Measurements from ENCODE around the gene TBC1D24. TPM values are rescaled to one million over a fixed set of nuclear protein-coding genes. Genes with fewer than 3 reads are reported as not detected.
A peak's percentile ranks its signal among the peaks of the same experiment; 100 is the strongest.

The TBC1D24 gene
- total RNA-seq, 1 experiment from 2014 or later = 24.6 TPM

- Histone ChIP-seq H4K20me1 (ENCODE audit: insufficient read depth) (no peaks in the 10 kb centered on the region), H2AFZ (ENCODE audit: low read depth, low read length, poor library complexity, severe bottlenecking) (no peak overlapping the region), H3K4me1 (ENCODE audit: control insufficient read depth in 1 of 2, insufficient read depth in 2 of 2, low read length in 2 of 2) (peaks cover 6 to 34% of the 10 kb centered on the region in 2 experiments; a peak in 3 of 4 replicates), H3K9me3 (ENCODE audit: control insufficient read depth in 1 of 2, insufficient read depth in 1 of 2, low read depth in 1 of 2, low read length in 2 of 2) (no peaks in the 10 kb centered on the region), H3K9me2 (ENCODE audit: insufficient read depth) (no peaks in the 10 kb centered on the region), H3K36me3 (ENCODE audit: control insufficient read depth in 1 of 2, insufficient read depth in 2 of 2, low read length in 2 of 2) (peaks cover 35 to 48% of the 10 kb centered on the region in 2 experiments), H3K4me3 (replicated peaks in 1 of 2; ENCODE audit: low read depth in 1 of 2, low read length in 2 of 2) (no peak overlapping the region), H3K79me2 (ENCODE audit: insufficient read depth, low read length) (peaks cover 7% of the 10 kb centered on the region; the same call in 1 of the 2 replicates), H3K9ac (ENCODE audit: low read length) (no peak overlapping the region), H3K27me3 (ENCODE audit: insufficient read depth, low read length) (no peaks in the 10 kb centered on the region), H3K27ac (ENCODE audit: low read depth, low read length) (no peak overlapping the region), H3K4me2 (ENCODE audit: low read length) (no peak overlapping the region)
- CTCF ChIA-PET = no interaction called here
- no TSS peak for BruUV-seq (replicated peaks)
- ATAC-seq = no peak
- POLR2A ChIA-PET = no interaction called here
- 0 out of 2 replicates have a peak, but pooled peaks have one; percentile 22 for TF ChIP-seq POLR2AphosphoS5 (IDR thresholded peaks at IDR 0.05; ENCODE audit: low read depth, low read length)
- TF ChIP-seq EZH2 (IDR thresholded peaks at IDR 0.05) = no peak
- no peak for DNase-seq (ENCODE audit: low read depth, low spot score)
- RAD21 ChIA-PET (ENCODE audit: low non-redundant PET in 1 of 2, low total read pairs in 2 of 2, uncharacterized antibody in 2 of 2, unreplicated experiment in 2 of 2) = no interaction called here
- intact Hi-C loops (cut with micrococcal nuclease) = no loop called here
Observed at GRCh38 chr16:2456551-2457153, 18.3 kb upstream of the TBC1D24 start.

GRCh38 chr16:2457267-2457666 is 17.7 kb upstream of the TBC1D24 start:
- ATAC-seq (no peak), DNase-seq (ENCODE audit: low read depth, low spot score) (no peak)
- TF ChIP-seq ELF1 (IDR thresholded peaks at IDR 0.05; ENCODE audit: borderline replicate concordance, low read depth) (no peak), POLR2AphosphoS5 (IDR thresholded peaks at IDR 0.05; ENCODE audit: low read depth, low read length) (peak; percentile 23; the same call in 1 of the 2 replicates)
- Histone ChIP-seq H4K20me1 (ENCODE audit: insufficient read depth) (no peaks in the 10 kb centered on the region), H2AFZ (ENCODE audit: low read depth, low read length, poor library complexity, severe bottlenecking) (no peak overlapping the region), H3K9ac (ENCODE audit: low read length) (no peak overlapping the region), H3K79me2 (ENCODE audit: insufficient read depth, low read length) (peaks cover 7% of the 10 kb centered on the region; the same call in 1 of the 2 replicates), H3K27me3 (ENCODE audit: insufficient read depth, low read length) (no peaks in the 10 kb centered on the region), H3K9me2 (ENCODE audit: insufficient read depth) (no peaks in the 10 kb centered on the region), H3K4me3 (replicated peaks in 1 of 2; ENCODE audit: low read depth in 1 of 2, low read length in 2 of 2) (no peak overlapping the region), H3K27ac (ENCODE audit: low read depth, low read length) (no peak overlapping the region), H3K9me3 (ENCODE audit: control insufficient read depth in 1 of 2, insufficient read depth in 1 of 2, low read depth in 1 of 2, low read length in 2 of 2) (no peaks in the 10 kb centered on the region), H3K36me3 (ENCODE audit: control insufficient read depth in 1 of 2, insufficient read depth in 2 of 2, low read length in 2 of 2) (peaks cover 29 to 42% of the 10 kb centered on the region in 2 experiments), H3K4me1 (ENCODE audit: control insufficient read depth in 1 of 2, insufficient read depth in 2 of 2, low read length in 2 of 2) (peaks cover 6 to 34% of the 10 kb centered on the region in 2 experiments; a peak in 3 of 4 replicates), H3K4me2 (ENCODE audit: low read length) (no peak overlapping the region)
- ChIA-PET CTCF (no interaction called here), RAD21 (ENCODE audit: low non-redundant PET in 1 of 2, low total read pairs in 2 of 2, uncharacterized antibody in 2 of 2, unreplicated experiment in 2 of 2) (no interaction called here), POLR2A (no interaction called here)
- intact Hi-C loops (cut with micrococcal nuclease) = no loop called here
- BruUV-seq (replicated peaks) = no TSS peak
